Caco-2 (cell line): ENCODE measurements around the gene ZNF624. TPM values are rescaled to one million over a fixed set of nuclear protein-coding genes. Genes with fewer than 3 reads are reported as not detected.

Experiments used
- BruUV-seq: library from RNA; stranded (reverse); fragments of 400-500 nt; replicated peaks from 2 replicates; lab custom pipeline; 2021; lab: Mats Ljungman, UMichigan
- CTCF ChIA-PET: fragments of 300-600 bp; sonication (Branson Sonifier 250); formaldehyde crosslinking; loops from one replicate; lab custom pipeline; 2022; ENCODE audit warnings: antibody characterized with exemption; lab: Charles Lee
- POLR2A ChIA-PET: fragments of 300-600 bp; sonication (Branson Sonifier 250); formaldehyde crosslinking; loops from one replicate; lab custom pipeline; 2022; ENCODE audit warnings: antibody characterized with exemption; lab: Charles Lee
- DNase-seq, 2 experiments: peaks; one replicate each; pipeline versions ENCODE4 v3.0.0 to v3.0.0-alpha.2; 2020 to 2022
- H3K27me3 ChIP-seq: replicated peaks from 2 replicates; pipeline ENCODE4 v1.6.0; 2011; ENCODE audit warnings: low read length; ENCODE audit not compliant: control insufficient read depth, insufficient read depth
- H3K36me3 ChIP-seq: 2 replicates; pipeline ENCODE4 v1.5.1; 2011; ENCODE audit warnings: low read length; ENCODE audit not compliant: control insufficient read depth, insufficient read depth
- H3K4me1 ChIP-seq: fragments of 250-450 bp; sonication (Bioruptor Pico); 2 replicates; pipeline ENCODE4 v1.5.1; 2020; ENCODE audit warnings: mild to moderate bottlenecking
- H3K4me3 ChIP-seq: 2 replicates; pipeline ENCODE4 v1.5.1; 2011; ENCODE audit warnings: low read depth, mild to moderate bottlenecking, control low read depth, low read length
- H3K9me3 ChIP-seq: fragments of 250-450 bp; sonication (Bioruptor Pico); 2 replicates; pipeline ENCODE4 v1.5.1; 2020; ENCODE audit warnings: mild to moderate bottlenecking, moderate library complexity
- H3K27ac Mint-ChIP-seq: one replicate; pipeline ENCODE4 v1.8.0; 2022; ENCODE audit warnings: mixed read lengths; ENCODE audit not compliant: unreplicated experiment
- H3K27me3 Mint-ChIP-seq: one replicate; pipeline ENCODE4 v1.8.0; 2022; ENCODE audit warnings: mixed read lengths; ENCODE audit not compliant: insufficient read depth, unreplicated experiment
- H3K36me3 Mint-ChIP-seq: one replicate; pipeline ENCODE4 v1.8.0; 2022; ENCODE audit warnings: mild to moderate bottlenecking, mixed read lengths; ENCODE audit not compliant: insufficient read depth, unreplicated experiment
- H3K4me1 Mint-ChIP-seq: one replicate; pipeline ENCODE4 v1.8.0; 2022; ENCODE audit warnings: low read depth, mixed read lengths; ENCODE audit not compliant: unreplicated experiment
- H3K4me3 Mint-ChIP-seq: one replicate; pipeline ENCODE4 v1.8.0; 2022; ENCODE audit warnings: mild to moderate bottlenecking, moderate library complexity, mixed read lengths; ENCODE audit not compliant: unreplicated experiment
- H3K9me3 Mint-ChIP-seq: one replicate; pipeline ENCODE4 v1.8.0; 2022; ENCODE audit warnings: mixed read lengths; ENCODE audit not compliant: unreplicated experiment
- CTCF ChIP-seq, 2 experiments: fragments of 200-600 bp in 1 of 2; IDR thresholded peaks; 1 replicate in 1 of 2; 2 replicates in 1 of 2; pipeline versions ENCODE4 v1.5.1 to v1.8.0; 2011 to 2022; ENCODE audit warnings: antibody characterized with exemption in 1 of 2, control low read depth in 1 of 2, inconsistent platforms in 1 of 2, low read depth in 1 of 2, low read length in 1 of 2, mild to moderate bottlenecking in 1 of 2, moderate library complexity in 1 of 2; ENCODE audit not compliant: insufficient read depth in 1 of 2, severe bottlenecking in 1 of 2, unreplicated experiment in 1 of 2
- intact Hi-C: fragments of 100-400 bp; cut with micrococcal nuclease; formaldehyde crosslinking; loops from one replicate; pipeline ENCODE4 v1.10.0; 2022; ENCODE audit not compliant: unreplicated experiment
- total RNA-seq: library from RNA; stranded (reverse); gene quantifications from 2 replicates; pipeline ENCODE4 v1.2.3, GENCODE V29; 2022

ZNF624 gene
- total RNA-seq, 1 experiment from 2014 or later, result 7.6 TPM

GRCh38 chr17:16599537-16599936, 54.1 kb downstream of the ZNF624 start:
- H3K4me1 ChIP-seq, result no peaks in the 10 kb centered on the region
- no peak overlapping the region for H3K27ac Mint-ChIP-seq
- BruUV-seq, result no TSS peak
- POLR2A ChIA-PET, result no interaction called here
- TF ChIP-seq CTCF (IDR thresholded peaks at IDR 0.05; ENCODE audit: insufficient read depth in 1 of 2, low read depth in 1 of 2, low read length in 1 of 2, severe bottlenecking in 1 of 2, unreplicated experiment in 1 of 2), result no peak
- no peak for DNase-seq
- H3K36me3 ChIP-seq, result no peaks in the 10 kb centered on the region
- H3K4me3 ChIP-seq, result no peak overlapping the region
- H3K9me3 Mint-ChIP-seq, result peaks cover 4% of the 10 kb centered on the region
- H3K27me3 Mint-ChIP-seq, result peaks cover 7% of the 10 kb centered on the region
- no peaks in the 10 kb centered on the region for H3K27me3 ChIP-seq
- no peak overlapping the region for H3K4me3 Mint-ChIP-seq
- intact Hi-C loops, result no loop called here
- H3K4me1 Mint-ChIP-seq, result no peaks in the 10 kb centered on the region
- no peaks in the 10 kb centered on the region for H3K36me3 Mint-ChIP-seq
- CTCF ChIA-PET, result no interaction called here
- H3K9me3 ChIP-seq, result peaks cover 9% of the 10 kb centered on the region

- TF ChIP-seq CTCF (IDR thresholded peaks at IDR 0.05; ENCODE audit: insufficient read depth in 1 of 2, low read depth in 1 of 2, low read length in 1 of 2, severe bottlenecking in 1 of 2, unreplicated experiment in 1 of 2), result no peak
- intact Hi-C loops, result no loop called here
- H3K27me3 Mint-ChIP-seq, result no peaks in the 10 kb centered on the region
- Histone ChIP-seq H3K36me3 (no peaks in the 10 kb centered on the region), H3K4me3 (no peak overlapping the region), H3K9me3 (peaks cover 24% of the 10 kb centered on the region), H3K4me1 (no peaks in the 10 kb centered on the region), H3K27me3 (no peaks in the 10 kb centered on the region)
- BruUV-seq, result no TSS peak
- H3K9me3 Mint-ChIP-seq, result peaks cover 29% of the 10 kb centered on the region
- H3K27ac Mint-ChIP-seq, result no peak overlapping the region
- no peaks in the 10 kb centered on the region for H3K4me1 Mint-ChIP-seq
- DNase-seq, result no peak
- H3K36me3 Mint-ChIP-seq, result no peaks in the 10 kb centered on the region
- ChIA-PET CTCF (interaction anchor here (0.6 kb wide), 1 partner anchor 262 kb away, joined by 3 read pairs; no protein-coding TSS in a partner anchor), POLR2A (no interaction called here)
- H3K4me3 Mint-ChIP-seq, result no peak overlapping the region
Measured at GRCh38 chr17:16593356-16594102, 60.1 kb downstream of the ZNF624 start.

- intact Hi-C loops, result loop anchor here (1.0 kb wide), 1 partner anchor 136 kb away; no protein-coding TSS in a partner anchor
- Histone ChIP-seq H3K4me1 (no peaks in the 10 kb centered on the region), H3K36me3 (no peaks in the 10 kb centered on the region), H3K9me3 (peaks cover 13% of the 10 kb centered on the region; the same call in 1 of the 2 replicates), H3K4me3 (peak overlapping the region; percentile 57), H3K27me3 (no peaks in the 10 kb centered on the region; the same call in none of the 2 replicates)
- Mint-ChIP-seq H3K4me3 (peak overlapping the region; percentile 74), H3K9me3 (peaks cover 23% of the 10 kb centered on the region), H3K27me3 (peaks cover 7% of the 10 kb centered on the region), H3K4me1 (peaks cover 3% of the 10 kb centered on the region), H3K36me3 (peaks cover 3% of the 10 kb centered on the region), H3K27ac (no peak overlapping the region)
- DNase-seq, result peak; percentile 92 to 95
- no TSS peak for BruUV-seq
- POLR2A ChIA-PET, result no interaction called here
- peak; percentile 98 for TF ChIP-seq CTCF (IDR thresholded peaks at IDR 0.05; ENCODE audit: insufficient read depth in 1 of 2, low read depth in 1 of 2, low read length in 1 of 2, severe bottlenecking in 1 of 2, unreplicated experiment in 1 of 2)
- CTCF ChIA-PET, result interaction anchor here (0.5 to 1.2 kb wide), 11 partner anchors 9 to 1229 kb away, joined by 3 to 10 read pairs (median 4); partner anchors contain the start of gene ZNF624
Measured at GRCh38 chr17:16589097-16589969, 64.3 kb downstream of the ZNF624 start.
